ENCODE results near the gene DRGX.

The DRGX gene

DNA sequence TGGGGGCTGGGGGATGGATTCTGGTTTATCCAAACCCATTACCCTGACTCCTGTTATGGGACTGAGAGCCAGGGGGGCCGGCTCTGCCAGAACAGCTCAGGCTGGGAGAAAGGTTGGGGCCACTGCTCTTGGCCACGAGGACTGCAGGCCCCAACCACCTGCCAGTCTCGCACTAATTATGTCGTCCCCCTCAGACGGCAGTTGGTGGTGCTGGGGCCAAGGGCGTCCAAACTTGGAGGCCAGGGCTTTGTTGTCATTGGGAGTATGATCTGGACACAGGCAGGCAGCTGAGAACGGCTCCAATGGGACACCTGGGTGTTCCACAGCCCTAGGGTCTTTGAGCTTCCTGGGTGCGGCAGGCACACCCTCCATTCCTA is 34.7 kb downstream of the DRGX start:
- no peak for FAIRE-seq

DNA sequence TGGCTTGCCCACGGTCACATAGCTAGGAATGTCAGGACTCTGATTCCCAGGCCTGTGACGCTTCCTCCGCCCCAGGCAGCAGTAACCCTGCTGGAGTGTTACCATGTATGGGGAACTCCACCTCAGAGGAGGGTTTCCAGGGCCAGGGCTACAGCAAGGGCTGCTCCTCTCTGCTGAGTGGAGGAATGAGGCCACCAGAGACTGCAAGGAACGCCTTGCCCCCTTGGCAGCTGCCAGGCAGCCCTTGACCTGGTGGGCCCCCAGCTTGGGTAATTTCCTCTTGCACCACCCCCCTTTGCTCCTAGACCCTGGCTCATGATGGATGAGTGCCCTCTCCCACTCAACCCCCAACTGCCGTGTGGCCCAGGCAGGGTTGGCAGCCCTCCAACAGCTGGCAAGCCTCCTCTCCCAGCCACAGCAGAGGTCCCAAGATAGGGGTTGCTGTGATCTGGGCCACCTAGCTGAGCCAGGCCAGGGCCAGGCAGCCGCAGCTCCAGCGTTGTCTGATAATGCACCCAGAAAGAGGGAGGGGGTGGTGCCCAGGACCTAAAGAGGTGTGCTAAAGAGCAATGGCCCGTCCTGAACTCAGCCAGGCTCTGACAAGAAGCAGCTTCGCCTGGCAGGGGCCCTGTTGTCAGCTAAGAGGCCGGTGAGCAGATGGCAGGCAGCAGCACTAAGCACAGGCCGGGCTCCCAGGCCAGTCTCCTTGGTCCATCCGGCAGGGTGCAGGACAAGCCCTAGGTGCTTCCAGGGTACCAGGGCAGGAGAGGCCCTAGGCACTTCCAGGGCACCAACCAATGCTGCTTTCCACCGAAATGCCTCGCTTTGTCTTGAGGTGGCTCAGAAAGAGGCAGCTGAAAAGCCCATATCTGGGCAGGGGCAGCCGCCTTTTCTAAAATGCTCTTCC is 35.4 kb downstream of the DRGX start:
- no peak for FAIRE-seq

DNA sequence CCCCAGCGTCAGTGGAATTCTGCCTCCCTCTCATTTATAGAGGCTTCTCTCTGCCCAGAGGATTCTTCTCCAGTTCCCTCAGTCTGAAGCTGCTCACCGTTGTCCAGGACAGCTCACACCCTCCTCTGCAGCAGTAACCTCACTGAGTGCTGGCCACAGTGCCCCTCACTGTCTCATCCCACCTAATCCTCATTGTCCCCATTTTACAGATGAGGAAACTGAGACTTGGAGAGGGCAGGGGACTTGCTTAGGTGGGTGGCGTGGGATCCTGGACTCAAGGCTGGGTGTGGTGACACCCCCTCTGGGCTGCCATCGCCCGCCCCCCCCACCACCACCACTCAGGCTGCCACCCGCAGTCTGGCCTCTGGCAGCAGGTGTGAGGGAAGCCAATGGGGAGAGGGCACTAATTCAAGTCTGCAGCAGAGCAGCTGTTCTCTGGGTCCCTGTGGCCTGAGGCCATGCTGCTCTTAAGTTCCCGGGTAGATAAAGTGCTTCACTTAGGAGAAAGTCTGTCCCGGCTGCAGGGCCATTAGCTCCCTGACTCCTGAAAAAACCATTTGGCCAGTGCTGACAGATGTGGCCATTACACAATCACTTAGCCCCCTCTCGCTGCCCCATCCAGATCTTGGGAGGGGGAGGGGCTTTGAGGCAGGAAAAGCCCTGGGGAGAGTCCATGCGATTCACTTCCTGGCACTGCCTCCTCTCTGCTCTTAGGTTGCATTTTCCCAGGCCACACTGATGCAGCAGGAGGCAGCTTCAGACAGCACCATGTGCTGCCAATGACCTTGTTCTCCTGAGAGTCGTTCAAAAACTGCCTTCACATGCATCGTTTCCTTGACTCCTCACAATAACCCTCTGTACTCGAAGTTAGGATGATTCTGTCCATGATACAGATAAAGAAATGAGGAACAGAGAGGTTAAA is 36.3 kb downstream of the DRGX start:
- FAIRE-seq, result no peak

DNA sequence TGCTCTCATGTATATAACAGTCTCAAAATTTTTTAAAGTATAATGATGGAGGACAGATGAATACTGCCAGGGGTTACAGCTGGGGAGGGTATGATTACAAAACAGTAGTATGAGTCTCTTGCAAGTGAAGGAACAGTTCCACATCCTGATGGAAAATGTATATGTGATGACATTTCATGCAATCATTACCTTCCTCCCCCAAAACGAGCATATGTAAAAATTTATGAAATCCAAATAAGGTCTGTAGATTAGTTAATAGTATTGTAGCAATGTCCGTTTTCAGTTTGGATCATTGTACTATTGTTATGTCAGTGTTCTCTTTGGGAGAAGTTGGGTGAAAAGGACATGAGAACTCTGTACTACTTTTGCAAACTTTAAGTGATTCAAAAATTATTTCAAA is 38.0 kb downstream of the DRGX start:
- FAIRE-seq, result no peak

DNA sequence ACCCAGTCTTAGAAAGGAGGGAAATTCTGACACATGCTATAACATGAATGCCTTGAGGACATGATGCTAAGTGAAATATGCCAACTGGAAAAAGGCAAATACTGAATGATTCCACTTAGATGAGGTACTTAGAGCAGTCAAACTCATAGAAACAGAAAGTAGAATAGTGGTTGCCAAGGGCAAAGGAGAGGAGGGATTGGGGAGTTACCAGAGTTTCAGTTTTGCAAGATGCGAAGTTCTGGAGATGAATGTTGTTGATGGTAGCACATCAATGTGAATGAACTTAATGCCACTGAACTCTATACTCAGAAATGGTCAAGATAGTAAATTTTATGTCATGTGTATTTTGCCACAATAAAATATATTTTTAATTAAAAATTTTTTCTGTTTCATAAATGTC is 38.9 kb downstream of the DRGX start:
- no peak for FAIRE-seq

DNA sequence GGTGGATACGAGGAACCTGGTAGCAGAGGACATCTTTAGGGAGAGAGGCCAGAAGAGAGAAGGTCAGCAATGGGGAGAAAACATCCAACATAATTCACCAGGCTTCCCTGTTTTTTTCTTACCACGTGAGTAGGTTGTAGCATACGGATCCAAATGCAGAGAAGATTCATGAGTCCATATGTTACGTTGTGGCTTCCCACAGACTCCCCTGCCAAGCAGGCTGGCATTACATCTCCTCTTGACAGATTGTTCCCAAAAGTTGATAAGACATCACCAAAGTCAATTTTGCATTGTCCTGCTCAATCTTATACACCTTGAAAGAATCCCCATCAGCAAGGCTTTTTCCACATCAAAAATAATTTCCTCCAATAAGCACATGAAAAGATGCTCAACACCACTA is 39.7 kb downstream of the DRGX start:
- no peak for FAIRE-seq

DNA sequence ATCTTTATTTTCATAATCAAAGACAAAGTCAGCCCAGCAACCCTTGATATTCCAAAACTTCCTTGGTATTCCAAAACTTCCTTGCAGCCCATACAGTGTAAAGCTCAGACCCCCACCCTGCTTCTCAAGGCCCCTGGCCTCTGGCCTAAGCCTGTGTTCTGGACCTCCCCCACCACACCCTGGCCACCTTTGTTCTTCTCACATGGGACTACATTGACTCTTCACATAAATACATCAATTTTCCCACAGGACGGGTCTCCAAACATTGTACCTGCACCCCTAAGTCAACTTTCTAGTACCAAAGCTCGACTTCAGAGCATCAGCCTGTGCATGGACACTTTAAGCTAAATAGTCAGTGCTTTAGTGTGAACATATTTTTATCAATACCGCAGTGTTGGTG is 40.7 kb downstream of the DRGX start:
- FAIRE-seq, result no peak

DNA sequence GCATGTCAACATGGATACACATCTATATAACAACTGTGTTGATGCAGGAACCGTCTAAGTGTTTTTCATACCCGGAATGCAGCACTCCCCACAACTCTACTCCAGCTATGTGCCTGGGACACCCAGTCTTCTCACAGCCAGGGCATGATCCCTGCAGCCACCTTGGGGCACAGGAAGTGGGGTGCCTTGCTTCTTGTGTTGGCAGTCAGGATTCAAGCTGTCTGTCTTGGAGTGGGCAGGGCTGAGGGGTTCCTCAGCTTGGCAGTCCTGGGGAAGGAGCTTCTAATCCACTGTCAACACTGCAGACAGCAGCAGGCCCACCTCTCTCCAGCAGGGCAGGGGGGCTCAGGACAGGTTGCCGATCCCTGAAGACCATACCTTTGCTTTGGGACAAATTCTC is 41.3 kb downstream of the DRGX start:
- no peak for FAIRE-seq

DNA sequence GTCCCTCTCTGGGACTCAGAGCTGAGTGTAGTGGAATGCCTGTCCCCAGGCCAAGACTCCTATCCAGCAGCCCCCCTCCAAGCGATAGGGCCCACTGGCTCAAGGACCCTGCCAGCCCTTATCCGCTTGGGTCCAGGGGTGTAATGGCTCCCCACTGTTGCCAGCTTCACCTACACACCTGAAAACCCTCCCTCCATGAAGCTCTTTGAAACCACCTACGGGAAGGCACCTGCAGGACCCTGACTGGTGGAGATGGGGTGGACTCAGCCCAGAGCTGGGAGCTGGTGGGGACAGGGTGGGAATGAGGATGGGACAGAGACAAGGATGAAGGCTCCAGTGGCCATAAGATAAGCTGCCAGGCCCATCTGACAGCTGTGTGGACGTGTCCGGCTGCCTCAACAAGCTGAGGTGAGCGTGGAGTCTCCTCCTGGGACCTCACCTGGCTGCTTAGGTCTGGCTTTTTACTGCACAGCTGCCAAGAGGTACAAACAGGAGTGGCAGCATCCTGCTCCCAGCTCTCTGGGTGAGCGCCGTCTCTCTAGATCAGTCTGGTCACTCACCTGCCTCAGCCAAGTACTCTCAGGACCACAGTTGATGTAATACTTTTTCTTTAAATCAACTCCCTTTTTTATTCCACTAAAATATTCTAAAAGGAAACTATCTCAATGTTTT is 41.9 kb downstream of the DRGX start:
- FAIRE-seq, result no peak

DNA sequence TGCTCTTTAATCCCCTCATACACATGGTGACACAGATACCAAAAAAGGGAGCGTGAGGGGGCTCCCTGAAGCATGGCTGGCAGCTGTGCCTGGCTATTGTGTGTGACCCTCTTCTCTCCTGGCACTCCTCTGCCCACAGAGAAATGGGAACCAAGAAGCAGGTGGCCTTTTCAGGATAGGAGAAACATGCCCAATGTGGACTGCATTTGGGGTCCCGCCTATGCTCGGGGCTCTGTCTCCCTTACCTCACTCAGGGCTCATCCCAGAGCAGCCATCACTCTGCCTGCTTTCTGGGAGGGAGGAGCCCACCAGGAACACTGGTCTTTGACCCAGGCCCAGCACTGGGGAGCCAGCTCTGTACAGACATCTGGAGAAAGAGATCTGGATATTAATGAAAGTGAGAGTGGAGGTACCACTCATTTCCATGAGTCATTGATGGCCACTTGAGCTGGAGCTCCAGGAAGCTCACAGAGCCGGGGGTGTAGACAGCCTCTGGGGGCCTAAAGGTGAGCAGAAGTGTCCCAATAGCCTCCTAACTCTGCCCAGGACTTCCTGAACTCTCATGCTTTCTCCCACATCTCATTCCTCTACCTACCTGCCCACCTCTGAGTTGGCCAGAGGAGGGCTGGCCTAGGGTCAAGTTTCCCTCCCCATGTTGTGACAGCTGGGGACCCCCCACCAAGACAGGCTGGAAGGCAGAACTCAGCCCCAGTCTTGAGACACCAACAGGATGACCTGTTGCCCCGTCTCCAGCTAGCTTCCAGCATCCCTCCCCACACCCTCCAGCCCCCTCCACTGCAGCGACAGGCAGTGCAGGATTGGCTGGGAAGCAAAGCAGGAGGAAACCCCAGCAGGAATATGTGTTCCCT is 42.6 kb downstream of the DRGX start:
- no peak for FAIRE-seq

DNA sequence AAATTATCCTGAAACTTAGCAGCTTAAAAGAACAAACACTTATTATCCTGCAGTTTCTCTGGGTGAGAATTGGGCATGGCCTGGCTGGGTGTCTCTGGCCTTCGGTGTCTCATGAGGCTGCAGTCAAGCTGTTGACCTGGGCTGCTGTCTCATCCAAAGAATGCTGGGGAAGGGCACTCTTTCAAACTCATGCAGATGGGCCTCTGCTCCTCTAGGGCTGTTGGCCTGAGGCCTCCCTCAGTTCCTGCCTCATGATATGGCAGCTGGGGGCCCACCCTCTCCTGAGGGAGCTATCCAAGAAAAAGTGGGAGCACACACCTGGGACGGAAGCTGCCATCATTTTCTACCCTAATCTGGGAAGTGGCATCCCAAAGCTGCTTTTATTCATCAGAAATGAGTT is 43.6 kb downstream of the DRGX start:
- no peak for FAIRE-seq

DNA sequence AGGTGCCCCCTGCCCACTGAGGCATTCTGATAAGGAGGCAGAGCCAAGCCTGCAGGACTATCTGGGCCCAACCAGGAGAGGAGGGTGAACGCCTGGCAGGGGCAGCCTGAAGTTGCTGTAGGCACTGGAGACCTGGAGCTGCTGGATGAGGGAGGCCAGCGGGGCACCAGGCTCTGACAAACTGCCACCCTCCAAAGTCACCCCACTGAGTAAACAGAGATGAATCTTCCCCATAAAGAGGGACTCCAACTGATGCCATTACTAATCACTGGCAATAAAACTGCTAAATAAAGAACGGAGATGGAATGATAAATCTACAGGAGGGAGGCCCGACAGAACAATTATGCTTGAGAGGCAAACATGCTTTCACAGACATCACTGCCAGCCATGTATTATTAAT is 44.2 kb downstream of the DRGX start:
- FAIRE-seq, result no peak

DNA sequence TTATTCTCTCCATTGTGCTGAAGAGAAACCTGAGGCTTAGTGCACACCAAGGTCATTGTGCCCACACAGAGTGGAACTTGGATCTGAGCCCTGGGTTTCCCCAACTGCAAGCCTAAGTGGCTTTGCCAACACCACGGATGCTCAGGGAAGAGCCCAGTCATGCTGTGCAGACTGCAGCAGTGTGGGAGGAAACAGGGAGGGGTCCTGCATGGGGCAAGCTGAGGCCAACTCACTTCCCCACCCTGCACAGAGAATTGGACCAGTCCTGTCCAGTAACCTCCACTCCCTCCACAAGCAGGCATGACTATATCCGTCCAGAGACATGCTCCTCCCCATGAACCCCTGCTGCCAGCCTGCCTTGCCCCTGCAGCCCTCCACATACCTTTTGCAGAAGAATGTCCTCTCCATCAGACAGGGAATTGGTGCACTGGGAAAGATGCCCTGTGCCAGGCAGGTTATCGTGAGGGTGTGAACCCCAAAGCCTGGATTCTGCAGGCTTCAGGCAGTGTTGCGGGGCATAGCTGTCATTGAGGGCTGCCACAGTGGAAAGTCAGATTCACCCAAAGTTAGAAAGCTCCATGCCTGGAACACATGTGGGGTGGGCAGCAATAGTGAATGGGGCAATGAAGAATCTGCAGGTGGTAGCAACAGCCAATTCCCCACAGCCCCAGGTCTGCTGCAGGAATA is 44.9 kb downstream of the DRGX start:
- FAIRE-seq, result no peak

DNA sequence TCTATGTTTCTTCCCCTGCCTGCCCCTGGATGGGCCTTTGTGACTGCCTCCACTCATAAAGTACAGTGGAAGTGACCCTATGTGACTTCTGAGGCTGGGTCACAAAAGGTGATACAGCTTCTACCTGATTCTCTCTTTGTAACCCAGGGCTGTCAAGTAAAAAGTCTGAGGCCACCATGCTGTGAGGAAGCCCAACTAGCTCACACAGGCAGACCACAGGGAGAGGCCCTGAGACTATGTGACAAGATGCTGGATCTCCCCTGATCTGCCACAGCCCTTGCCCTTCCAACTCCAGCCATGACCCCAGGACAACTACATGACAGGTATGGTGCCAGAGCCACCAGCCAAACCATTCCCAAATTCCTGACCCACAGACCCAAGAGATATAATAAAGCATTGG is 45.8 kb downstream of the DRGX start:
- FAIRE-seq, result no peak

DNA sequence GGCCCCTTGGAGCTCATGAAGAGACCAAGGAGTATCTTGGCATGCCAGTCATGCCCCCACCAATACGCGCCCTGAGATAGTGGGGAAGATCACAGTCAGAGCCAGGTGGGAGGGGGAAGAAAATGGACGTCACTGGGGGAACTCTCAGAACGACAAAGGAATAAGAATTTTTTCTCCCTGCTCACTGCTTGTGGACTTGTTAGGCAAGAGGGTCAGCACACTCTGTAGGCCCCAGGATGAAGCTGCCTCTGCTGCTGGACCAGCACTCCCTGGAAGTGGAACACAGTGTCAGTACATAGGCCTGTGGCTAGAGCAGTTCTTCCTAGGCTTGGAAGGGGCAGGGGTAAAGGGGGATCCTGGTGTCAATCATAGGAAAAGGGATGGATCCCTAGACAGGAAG is 46.5 kb downstream of the DRGX start:
- no peak for FAIRE-seq

DNA sequence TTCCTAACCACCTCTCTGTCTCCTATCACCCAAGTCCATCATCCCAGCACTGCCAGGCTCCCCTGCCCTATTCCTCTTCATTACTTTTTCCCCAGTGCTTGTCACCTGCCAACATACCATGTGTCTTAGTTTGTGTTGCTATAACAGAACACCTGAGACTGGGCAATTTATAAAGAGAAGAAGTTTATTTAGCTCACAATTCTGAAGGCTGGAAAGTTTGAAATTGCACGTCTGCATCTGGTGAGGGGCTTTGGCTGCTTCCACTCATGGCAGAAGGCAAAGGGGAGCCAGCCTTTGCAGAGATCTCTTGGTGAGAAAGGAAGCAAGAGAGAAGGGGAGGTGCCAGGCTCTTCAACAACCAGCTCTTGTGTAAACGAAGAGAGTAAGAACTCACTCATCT is 47.3 kb downstream of the DRGX start:
- no peak for FAIRE-seq

DNA sequence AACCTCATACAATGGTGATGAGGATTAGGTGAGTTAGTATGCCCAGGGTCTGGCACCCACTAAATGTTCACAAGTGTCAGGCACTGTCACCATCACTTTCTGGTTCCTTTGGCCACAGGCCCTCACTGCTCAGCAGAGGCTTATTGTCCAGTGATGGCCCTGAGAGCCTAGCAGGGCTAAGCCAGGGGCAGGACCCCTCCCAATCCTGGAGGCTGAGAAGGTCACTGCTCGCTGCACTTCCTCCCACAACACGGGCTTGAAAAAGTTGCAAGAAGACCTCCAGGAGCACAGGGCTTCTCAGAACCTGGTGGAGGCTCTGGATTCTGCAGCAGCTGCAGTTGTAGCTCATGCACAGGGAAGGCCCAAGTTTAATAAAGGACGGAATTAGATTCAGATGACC is 48.1 kb downstream of the DRGX start:
- FAIRE-seq, result no peak

DNA sequence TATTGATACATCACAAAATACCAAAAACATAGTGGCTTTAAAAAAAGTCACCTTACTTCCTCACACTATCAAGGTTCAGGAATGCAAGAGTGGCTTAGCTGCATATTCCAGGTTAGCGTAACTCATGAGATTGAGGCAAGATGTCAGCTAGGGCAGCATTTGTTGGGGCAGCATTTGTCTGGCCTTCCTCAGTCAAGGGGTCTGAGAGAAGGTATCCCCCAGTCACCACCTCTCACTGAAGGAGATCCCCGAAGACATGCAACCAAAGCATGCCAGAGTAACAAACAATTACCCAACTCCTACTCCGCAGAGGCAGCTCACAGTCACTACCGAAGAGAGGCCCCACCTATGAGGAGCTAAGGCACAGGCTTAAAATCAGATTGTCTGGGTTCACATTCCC is 48.5 kb downstream of the DRGX start:
- no peak for FAIRE-seq

DNA sequence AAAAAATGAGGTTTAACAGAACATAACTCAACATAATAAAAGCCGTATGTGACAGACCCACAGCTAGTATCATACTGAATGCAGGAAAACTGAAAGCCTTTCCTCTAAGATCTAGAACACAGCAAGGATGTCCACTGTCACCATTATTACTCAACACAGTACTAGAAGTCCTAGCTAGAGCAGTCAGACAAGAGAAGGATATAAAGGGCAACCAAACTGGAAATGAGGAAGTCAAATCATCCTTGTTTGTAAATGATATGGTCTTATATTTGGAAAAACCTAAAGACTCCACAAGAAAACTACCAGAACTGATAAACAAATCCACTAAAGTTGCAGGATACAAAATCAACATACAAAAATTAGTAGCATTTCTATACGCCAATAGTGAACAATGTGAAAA is 51.0 kb downstream of the DRGX start:
- no peak for FAIRE-seq

DNA sequence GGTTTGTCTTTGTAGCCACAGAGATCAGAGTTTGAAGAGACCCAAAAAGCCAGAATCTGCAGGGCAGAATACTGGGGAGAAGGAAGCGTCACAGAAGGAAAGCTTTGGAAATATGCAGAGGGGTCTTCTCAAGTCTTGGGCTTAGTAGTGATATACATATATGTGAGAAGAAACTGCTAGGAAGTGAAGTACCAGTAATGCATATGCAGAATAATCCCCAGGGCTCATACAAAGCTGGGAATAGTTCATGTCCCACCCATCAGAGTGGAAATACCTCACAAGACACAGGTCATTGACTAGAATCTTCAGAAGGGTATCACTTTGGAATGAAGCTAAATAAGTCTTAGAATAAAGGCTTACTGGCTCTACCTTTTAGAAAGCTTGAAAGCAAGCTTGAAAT is 57.3 kb downstream of the DRGX start:
- no peak for FAIRE-seq

DNA sequence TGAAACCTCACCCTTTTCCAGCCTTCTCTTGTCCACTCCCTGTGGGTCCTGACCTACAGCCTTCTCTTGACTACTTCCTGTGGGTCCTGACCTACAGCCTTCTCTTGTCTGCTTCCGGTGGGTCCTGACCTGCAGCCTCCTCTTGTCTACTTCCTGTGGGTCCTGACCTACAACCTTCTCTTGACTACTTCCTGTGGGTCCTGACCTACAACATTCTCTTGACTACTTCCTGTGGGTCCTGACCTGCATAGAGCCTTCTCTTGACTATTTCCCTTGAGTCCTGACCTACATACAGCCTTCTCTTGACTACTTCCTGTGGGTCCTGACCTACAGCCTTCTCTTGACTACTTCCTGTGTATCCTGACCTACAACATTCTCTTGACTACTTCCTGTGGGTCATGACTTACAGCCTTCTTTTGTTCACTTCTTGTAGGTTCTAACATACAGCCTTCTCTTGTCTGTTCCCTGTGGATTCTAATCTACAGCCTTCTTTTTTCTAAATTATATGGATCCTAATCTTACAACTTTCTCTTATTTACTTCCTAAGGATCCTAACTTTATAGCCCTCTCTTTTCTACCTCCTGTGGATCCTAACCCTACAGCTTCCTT is 60.4 kb downstream of the DRGX start:
- no peak for FAIRE-seq

DNA sequence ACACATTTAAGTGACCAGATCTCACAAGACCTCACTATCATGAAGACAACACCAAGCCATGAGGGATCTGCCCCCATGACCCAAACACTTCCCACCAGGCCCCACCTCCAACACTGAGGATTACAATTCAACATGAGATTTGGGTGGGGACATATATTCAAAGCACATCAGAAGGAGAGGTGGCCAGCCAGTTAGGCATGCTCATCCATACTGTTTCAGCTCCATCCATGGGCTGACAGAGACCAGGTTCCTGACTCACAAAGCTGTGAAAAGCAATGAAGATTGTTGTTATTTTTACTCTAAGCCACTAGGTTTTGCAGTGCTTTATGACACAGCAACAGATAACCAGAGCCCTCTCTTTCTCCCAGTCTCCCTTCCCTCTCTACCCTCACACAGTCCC is 60.9 kb downstream of the DRGX start:
- no peak for FAIRE-seq
